ENCODE data around the gene WWOX.

The WWOX gene

DNA sequence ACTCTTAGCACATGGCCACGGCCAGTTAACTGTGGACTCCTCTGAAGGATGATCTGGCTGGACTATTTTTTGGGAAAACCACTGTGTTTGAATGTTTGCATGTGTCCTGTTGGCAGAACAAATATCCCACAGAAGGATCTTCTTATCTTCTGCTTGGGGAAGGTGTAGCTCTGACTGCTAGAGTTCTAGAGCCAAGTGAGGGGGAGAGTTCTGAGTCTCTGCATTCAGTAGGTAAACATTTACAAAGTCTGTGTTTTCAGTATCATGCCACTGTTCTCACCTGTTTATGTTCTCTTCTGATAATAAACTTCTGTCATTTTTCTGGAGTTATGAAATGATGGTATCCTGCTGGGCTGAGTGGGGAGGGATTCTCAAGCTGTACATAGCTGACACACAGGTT lies 241.1 kb downstream of the WWOX start:
- no peak overlapping the region for H2AK5ac ChIP-seq (ENCODE audit: low read length)
- no peak overlapping the region for H2BK15ac ChIP-seq (replicated peaks; ENCODE audit: low read depth)
- no peaks in the 10 kb centered on the region for H3K79me1 ChIP-seq (ENCODE audit: low read length)
- H3K79me2 ChIP-seq (ENCODE audit: control insufficient read depth, insufficient read depth, low read length), result no peaks in the 10 kb centered on the region
- no peak overlapping the region for H2BK5ac ChIP-seq (ENCODE audit: low read length)
- H3K9ac ChIP-seq (ENCODE audit: low read length), result no peak overlapping the region
- no peak overlapping the region for H3K23ac ChIP-seq (ENCODE audit: low read length)
- no peaks in the 10 kb centered on the region for H3K4me1 ChIP-seq (ENCODE audit: control insufficient read depth, low read depth, low read length)
- H2BK120ac ChIP-seq (ENCODE audit: low read depth, low read length), result no peak overlapping the region
- no CpG with 5 or more reads among the region's 1 CpG for WGBS (ENCODE audit: extremely low coverage, insufficient coverage, low lambda C conversion rate)
- no peak overlapping the region for H4K5ac ChIP-seq (ENCODE audit: low read length)
- H4K8ac ChIP-seq (ENCODE audit: low read depth, low read length), result no peak overlapping the region
- no peak for DNase-seq
- H3K4ac ChIP-seq (ENCODE audit: low read depth, low read length), result no peak overlapping the region
- no peak overlapping the region for H3K4me3 ChIP-seq (ENCODE audit: low read length)
- no peaks in the 10 kb centered on the region for H3K36me3 ChIP-seq (ENCODE audit: control insufficient read depth, insufficient read depth, low read length)
- no peak overlapping the region for H3K18ac ChIP-seq (ENCODE audit: low read length)
- H3K4me2 ChIP-seq (ENCODE audit: low read length), result no peak overlapping the region
- H3K27ac ChIP-seq (ENCODE audit: low read depth, low read length), result no peak overlapping the region
- no peak overlapping the region for H3K56ac ChIP-seq (ENCODE audit: low read length)
- H3K27me3 ChIP-seq (ENCODE audit: insufficient read depth, low read length, poor library complexity), result no peaks in the 10 kb centered on the region

DNA sequence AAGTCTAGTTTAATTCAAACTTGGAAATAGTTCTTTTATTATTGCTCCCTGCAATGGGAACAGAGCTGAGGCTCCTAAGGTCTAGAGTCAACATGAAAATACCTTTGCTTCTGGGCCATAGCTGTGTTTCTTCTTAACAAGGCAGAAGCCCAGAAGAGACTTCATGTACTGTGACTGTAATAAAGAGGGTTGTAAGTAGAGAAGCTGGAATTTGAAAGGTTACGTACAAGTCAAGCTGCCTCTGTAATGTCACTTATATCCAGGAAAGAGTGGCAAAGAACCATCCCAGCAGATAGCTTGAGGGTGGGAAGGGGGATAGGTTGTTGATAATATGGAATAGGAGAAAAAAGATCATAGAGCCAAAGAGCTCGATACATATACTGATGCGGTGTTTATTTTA lies 248.6 kb downstream of the WWOX start:
- no CpG with 5 or more reads among the region's 3 CpGs for WGBS (ENCODE audit: extremely low coverage, insufficient coverage, low lambda C conversion rate)

DNA sequence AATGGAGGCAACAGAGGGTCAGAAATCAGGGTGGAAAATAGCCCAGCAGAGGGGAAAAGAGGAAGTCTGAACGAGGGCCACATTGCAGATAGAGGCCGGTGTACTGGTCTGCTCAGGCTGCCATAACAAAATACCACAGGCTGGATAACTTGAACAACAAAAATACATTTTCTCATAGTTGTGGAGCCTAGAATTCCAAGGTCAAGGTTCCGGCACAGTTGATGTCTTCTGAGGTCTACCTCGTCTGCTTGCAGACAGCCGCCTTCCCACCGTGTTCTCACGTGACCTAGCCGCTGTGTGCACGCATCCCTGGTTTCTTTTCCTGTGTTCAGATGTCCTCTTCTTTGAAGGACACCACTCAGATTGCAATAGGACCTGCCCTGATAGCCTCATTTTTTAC lies 249.4 kb downstream of the WWOX start:
- H2BK5ac ChIP-seq (ENCODE audit: low read length), result no peak overlapping the region
- H3K56ac ChIP-seq (ENCODE audit: low read length), result no peak overlapping the region
- H3K36me3 ChIP-seq (ENCODE audit: control insufficient read depth, insufficient read depth, low read length), result no peaks in the 10 kb centered on the region
- H3K4me2 ChIP-seq (ENCODE audit: low read length), result no peak overlapping the region
- H3K9ac ChIP-seq (ENCODE audit: low read length), result no peak overlapping the region
- H3K4ac ChIP-seq (ENCODE audit: low read depth, low read length), result no peak overlapping the region
- no peak overlapping the region for H3K4me3 ChIP-seq (ENCODE audit: low read length)
- no peak overlapping the region for H2BK120ac ChIP-seq (ENCODE audit: low read depth, low read length)
- H2AK5ac ChIP-seq (ENCODE audit: low read length), result no peak overlapping the region
- no peaks in the 10 kb centered on the region for H3K79me2 ChIP-seq (ENCODE audit: control insufficient read depth, insufficient read depth, low read length)
- no peak overlapping the region for H4K5ac ChIP-seq (ENCODE audit: low read length)
- H2BK15ac ChIP-seq (replicated peaks; ENCODE audit: low read depth), result no peak overlapping the region
- H3K23ac ChIP-seq (ENCODE audit: low read length), result no peak overlapping the region
- no peak for DNase-seq
- WGBS (ENCODE audit: extremely low coverage, insufficient coverage, low lambda C conversion rate), result no CpG with 5 or more reads among the region's 9 CpGs
- no peaks in the 10 kb centered on the region for H3K79me1 ChIP-seq (ENCODE audit: low read length)
- H3K18ac ChIP-seq (ENCODE audit: low read length), result no peak overlapping the region
- no peaks in the 10 kb centered on the region for H3K4me1 ChIP-seq (ENCODE audit: control insufficient read depth, low read depth, low read length)
- no peaks in the 10 kb centered on the region for H3K27me3 ChIP-seq (ENCODE audit: insufficient read depth, low read length, poor library complexity)
- no peak overlapping the region for H3K27ac ChIP-seq (ENCODE audit: low read depth, low read length)
- no peak overlapping the region for H4K8ac ChIP-seq (ENCODE audit: low read depth, low read length)

More for the DNA sequence above, 248.6 kb downstream of the WWOX start:
- Histone ChIP-seq H4K5ac (ENCODE audit: low read length) (no peak overlapping the region), H3K56ac (ENCODE audit: low read length) (no peak overlapping the region), H2BK120ac (ENCODE audit: low read depth, low read length) (no peak overlapping the region), H3K9ac (ENCODE audit: low read length) (no peak overlapping the region), H3K27ac (ENCODE audit: low read depth, low read length) (no peak overlapping the region), H4K8ac (ENCODE audit: low read depth, low read length) (no peak overlapping the region), H3K18ac (ENCODE audit: low read length) (no peak overlapping the region), H3K36me3 (ENCODE audit: control insufficient read depth, insufficient read depth, low read length) (no peaks in the 10 kb centered on the region), H3K23ac (ENCODE audit: low read length) (no peak overlapping the region), H3K4ac (ENCODE audit: low read depth, low read length) (no peak overlapping the region), H2BK5ac (ENCODE audit: low read length) (no peak overlapping the region), H3K79me1 (ENCODE audit: low read length) (no peaks in the 10 kb centered on the region), H3K4me3 (ENCODE audit: low read length) (no peak overlapping the region), H3K4me2 (ENCODE audit: low read length) (no peak overlapping the region), H3K4me1 (ENCODE audit: control insufficient read depth, low read depth, low read length) (no peaks in the 10 kb centered on the region), H2AK5ac (ENCODE audit: low read length) (no peak overlapping the region), H3K79me2 (ENCODE audit: control insufficient read depth, insufficient read depth, low read length) (no peaks in the 10 kb centered on the region), H2BK15ac (replicated peaks; ENCODE audit: low read depth) (no peak overlapping the region), H3K27me3 (ENCODE audit: insufficient read depth, low read length, poor library complexity) (no peaks in the 10 kb centered on the region)
- DNase-seq, result no peak

DNA sequence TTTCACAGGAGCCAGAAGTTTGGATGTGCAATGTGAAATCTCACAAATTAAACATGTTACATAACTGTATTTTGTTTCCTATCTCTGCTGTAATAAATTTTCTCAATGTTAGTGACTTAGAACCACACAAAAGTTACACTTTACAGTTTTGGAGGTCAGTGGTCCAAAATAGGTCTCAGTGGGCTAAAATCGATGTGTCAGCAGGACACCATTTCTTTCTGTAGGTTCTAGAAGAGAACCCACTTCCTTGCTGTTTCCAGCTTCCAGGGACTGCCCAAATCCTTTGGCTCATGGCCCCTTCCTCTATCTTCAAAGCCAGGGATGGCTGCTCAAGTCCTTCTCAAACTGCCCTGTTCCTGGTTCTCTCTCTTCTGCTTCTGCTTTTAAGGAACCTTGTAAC lies 252.7 kb downstream of the WWOX start:
- no CpG with 5 or more reads among the region's 1 CpG for WGBS (ENCODE audit: extremely low coverage, insufficient coverage, low lambda C conversion rate)
- no peak overlapping the region for H4K5ac ChIP-seq (ENCODE audit: low read length)
- no peak overlapping the region for H3K23ac ChIP-seq (ENCODE audit: low read length)
- no peak overlapping the region for H3K4me2 ChIP-seq (ENCODE audit: low read length)
- H2AK5ac ChIP-seq (ENCODE audit: low read length), result no peak overlapping the region
- H4K8ac ChIP-seq (ENCODE audit: low read depth, low read length), result no peak overlapping the region
- no peak overlapping the region for H3K9ac ChIP-seq (ENCODE audit: low read length)
- H3K18ac ChIP-seq (ENCODE audit: low read length), result no peak overlapping the region
- no peaks in the 10 kb centered on the region for H3K36me3 ChIP-seq (ENCODE audit: control insufficient read depth, insufficient read depth, low read length)
- no peak overlapping the region for H2BK120ac ChIP-seq (ENCODE audit: low read depth, low read length)
- H3K79me1 ChIP-seq (ENCODE audit: low read length), result no peaks in the 10 kb centered on the region
- H3K56ac ChIP-seq (ENCODE audit: low read length), result no peak overlapping the region
- DNase-seq, result no peak
- H3K79me2 ChIP-seq (ENCODE audit: control insufficient read depth, insufficient read depth, low read length), result no peaks in the 10 kb centered on the region
- no peaks in the 10 kb centered on the region for H3K27me3 ChIP-seq (ENCODE audit: insufficient read depth, low read length, poor library complexity)
- H3K4ac ChIP-seq (ENCODE audit: low read depth, low read length), result no peak overlapping the region
- no peak overlapping the region for H3K27ac ChIP-seq (ENCODE audit: low read depth, low read length)
- no peaks in the 10 kb centered on the region for H3K4me1 ChIP-seq (ENCODE audit: control insufficient read depth, low read depth, low read length)
- no peak overlapping the region for H2BK5ac ChIP-seq (ENCODE audit: low read length)
- no peak overlapping the region for H2BK15ac ChIP-seq (replicated peaks; ENCODE audit: low read depth)
- H3K4me3 ChIP-seq (ENCODE audit: low read length), result no peak overlapping the region

DNA sequence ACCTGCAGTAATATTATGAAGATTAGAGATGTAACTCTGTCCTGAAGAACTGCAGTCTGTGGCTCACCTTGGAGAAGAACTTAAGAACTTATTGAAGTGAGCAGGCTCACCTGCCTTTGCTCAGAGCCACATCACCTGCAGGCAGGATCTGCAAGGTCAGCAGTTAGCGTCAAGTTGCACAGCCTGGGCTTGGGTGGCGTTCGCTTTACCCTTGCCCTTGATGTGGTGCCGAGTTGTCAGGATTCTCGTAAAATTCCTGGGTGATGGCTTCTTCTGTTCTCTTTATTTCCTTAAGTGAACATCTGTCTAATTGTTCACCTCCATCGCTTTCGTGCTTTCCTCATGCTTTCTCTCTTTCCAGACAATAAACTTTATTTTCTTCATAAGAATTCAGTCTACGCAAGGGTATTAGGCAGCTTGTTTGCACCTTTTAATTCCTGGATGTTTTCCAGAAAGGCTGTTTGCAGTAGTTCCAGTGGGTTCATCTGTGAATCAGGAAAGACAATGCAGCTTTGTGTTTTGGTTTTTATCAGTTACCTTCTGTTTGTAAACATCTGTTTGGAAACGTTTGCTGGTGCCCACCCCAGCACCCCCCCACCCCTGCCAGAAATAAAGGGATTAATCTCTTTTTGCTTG lies 254.3 kb downstream of the WWOX start:
- Histone ChIP-seq H3K4me3 (ENCODE audit: low read length) (no peak overlapping the region), H3K36me3 (ENCODE audit: control insufficient read depth, insufficient read depth, low read length) (no peaks in the 10 kb centered on the region), H4K8ac (ENCODE audit: low read depth, low read length) (no peak overlapping the region), H3K27ac (ENCODE audit: low read depth, low read length) (no peak overlapping the region), H3K18ac (ENCODE audit: low read length) (no peak overlapping the region), H2BK5ac (ENCODE audit: low read length) (no peak overlapping the region), H3K4ac (ENCODE audit: low read depth, low read length) (no peak overlapping the region), H3K4me2 (ENCODE audit: low read length) (no peak overlapping the region), H3K79me2 (ENCODE audit: control insufficient read depth, insufficient read depth, low read length) (no peaks in the 10 kb centered on the region), H3K23ac (ENCODE audit: low read length) (no peak overlapping the region), H2AK5ac (ENCODE audit: low read length) (no peak overlapping the region), H2BK15ac (replicated peaks; ENCODE audit: low read depth) (no peak overlapping the region), H3K56ac (ENCODE audit: low read length) (no peak overlapping the region), H3K4me1 (ENCODE audit: control insufficient read depth, low read depth, low read length) (no peaks in the 10 kb centered on the region), H3K79me1 (ENCODE audit: low read length) (no peaks in the 10 kb centered on the region), H3K27me3 (ENCODE audit: insufficient read depth, low read length, poor library complexity) (no peaks in the 10 kb centered on the region), H4K5ac (ENCODE audit: low read length) (no peak overlapping the region), H2BK120ac (ENCODE audit: low read depth, low read length) (no peak overlapping the region), H3K9ac (ENCODE audit: low read length) (no peak overlapping the region)
- no CpG with 5 or more reads among the region's 9 CpGs for WGBS (ENCODE audit: extremely low coverage, insufficient coverage, low lambda C conversion rate)
- DNase-seq, result no peak

DNA sequence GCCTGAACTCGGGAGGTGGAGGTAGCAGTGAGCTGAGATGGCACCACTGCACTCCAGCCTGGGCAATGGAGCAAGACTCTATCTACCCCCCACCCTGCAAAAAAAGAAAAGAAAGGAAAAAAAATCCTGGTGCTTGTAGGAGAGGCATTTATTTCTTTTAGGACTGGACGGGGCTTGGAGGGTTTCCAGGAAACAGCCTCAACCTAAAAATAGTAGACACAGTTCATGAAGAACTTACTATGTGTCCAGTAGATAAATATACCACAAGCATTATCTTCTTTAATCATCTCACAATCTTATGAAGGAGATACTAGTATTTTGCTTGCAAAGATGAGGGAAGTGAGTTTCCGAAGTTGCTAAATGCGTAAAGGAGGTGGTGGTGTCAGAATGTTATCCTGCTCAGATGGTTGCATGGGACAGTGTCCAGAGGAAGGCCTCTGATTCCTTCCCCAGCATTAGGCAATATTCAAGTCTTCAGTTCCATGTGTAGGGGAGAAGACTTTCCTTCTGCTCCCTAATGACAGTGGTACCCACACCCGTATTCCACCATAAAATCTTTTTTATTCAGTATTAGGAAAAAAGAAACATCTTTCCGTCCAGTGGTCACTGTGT lies 263.2 kb downstream of the WWOX start:
- no peak overlapping the region for H3K4me2 ChIP-seq (ENCODE audit: low read length)
- H3K36me3 ChIP-seq (ENCODE audit: control insufficient read depth, insufficient read depth, low read length), result no peaks in the 10 kb centered on the region
- no peak overlapping the region for H4K8ac ChIP-seq (ENCODE audit: low read depth, low read length)
- no peak overlapping the region for H3K4me3 ChIP-seq (ENCODE audit: low read length)
- H3K23ac ChIP-seq (ENCODE audit: low read length), result no peak overlapping the region
- no CpG with 5 or more reads among the region's 6 CpGs for WGBS (ENCODE audit: extremely low coverage, insufficient coverage, low lambda C conversion rate)
- H3K79me1 ChIP-seq (ENCODE audit: low read length), result no peaks in the 10 kb centered on the region
- H3K27me3 ChIP-seq (ENCODE audit: insufficient read depth, low read length, poor library complexity), result no peaks in the 10 kb centered on the region
- H2BK120ac ChIP-seq (ENCODE audit: low read depth, low read length), result no peak overlapping the region
- no peak overlapping the region for H3K18ac ChIP-seq (ENCODE audit: low read length)
- no peak overlapping the region for H2AK5ac ChIP-seq (ENCODE audit: low read length)
- H3K79me2 ChIP-seq (ENCODE audit: control insufficient read depth, insufficient read depth, low read length), result no peaks in the 10 kb centered on the region
- no peak overlapping the region for H3K56ac ChIP-seq (ENCODE audit: low read length)
- H3K27ac ChIP-seq (ENCODE audit: low read depth, low read length), result no peak overlapping the region
- DNase-seq, result no peak
- H2BK5ac ChIP-seq (ENCODE audit: low read length), result no peak overlapping the region
- no peak overlapping the region for H3K4ac ChIP-seq (ENCODE audit: low read depth, low read length)
- H2BK15ac ChIP-seq (replicated peaks; ENCODE audit: low read depth), result no peak overlapping the region
- no peak overlapping the region for H4K5ac ChIP-seq (ENCODE audit: low read length)
- no peaks in the 10 kb centered on the region for H3K4me1 ChIP-seq (ENCODE audit: control insufficient read depth, low read depth, low read length)
- H3K9ac ChIP-seq (ENCODE audit: low read length), result no peak overlapping the region

All from mesendoderm (in vitro differentiated cells).